GM18502 (cell line): ENCODE measurements around the gene SIX6.
"Not testable (repeated sequence)": the region's sequence is repeated elsewhere in the genome, so short reads cannot be mapped to it uniquely, and the experiment has no call there.

Experiments
- ATAC-seq: cut with Tn5 transposase; IDR thresholded peaks from one replicate; pipeline ENCODE4 v1.9.1; 2021; ENCODE audit warnings: mild to moderate bottlenecking; ENCODE audit not compliant: unreplicated experiment, poor library complexity

SIX6 gene

GRCh38 chr14:60508707-60509437 lies at the start of gene SIX6:
Gene SIX6 (plus strand): TSS chr14:60509146. CDS start chr14:60509399, 253 bp downstream.
- ATAC-seq = no peak

GRCh38 chr14:60480248-60480647 lies 28.7 kb upstream of the SIX6 start:
- ATAC-seq = not testable (repeated sequence)

DNA sequence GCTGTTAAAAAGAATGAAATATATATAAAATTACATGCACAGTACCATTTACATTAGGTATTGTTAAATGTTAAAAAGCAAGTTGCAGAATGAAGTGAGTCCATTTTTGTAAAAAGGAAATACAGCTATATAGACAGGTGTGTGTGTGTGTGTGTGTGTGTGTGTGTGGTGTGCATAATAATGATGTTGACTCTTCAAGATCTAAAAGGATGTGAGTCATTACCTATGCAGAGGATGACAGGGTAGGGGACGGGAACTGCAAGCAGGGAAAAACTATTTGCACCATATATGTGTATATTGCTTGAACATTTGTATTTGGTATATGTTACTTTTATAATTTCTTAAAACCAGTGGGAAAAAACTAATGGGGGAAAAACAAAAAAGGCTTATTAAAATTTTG lies 26.2 kb upstream of the SIX6 start:
- no peak for ATAC-seq

GRCh38 chr14:60485057-60485597 lies 23.8 kb upstream of the SIX6 start:
- no peak for ATAC-seq

DNA sequence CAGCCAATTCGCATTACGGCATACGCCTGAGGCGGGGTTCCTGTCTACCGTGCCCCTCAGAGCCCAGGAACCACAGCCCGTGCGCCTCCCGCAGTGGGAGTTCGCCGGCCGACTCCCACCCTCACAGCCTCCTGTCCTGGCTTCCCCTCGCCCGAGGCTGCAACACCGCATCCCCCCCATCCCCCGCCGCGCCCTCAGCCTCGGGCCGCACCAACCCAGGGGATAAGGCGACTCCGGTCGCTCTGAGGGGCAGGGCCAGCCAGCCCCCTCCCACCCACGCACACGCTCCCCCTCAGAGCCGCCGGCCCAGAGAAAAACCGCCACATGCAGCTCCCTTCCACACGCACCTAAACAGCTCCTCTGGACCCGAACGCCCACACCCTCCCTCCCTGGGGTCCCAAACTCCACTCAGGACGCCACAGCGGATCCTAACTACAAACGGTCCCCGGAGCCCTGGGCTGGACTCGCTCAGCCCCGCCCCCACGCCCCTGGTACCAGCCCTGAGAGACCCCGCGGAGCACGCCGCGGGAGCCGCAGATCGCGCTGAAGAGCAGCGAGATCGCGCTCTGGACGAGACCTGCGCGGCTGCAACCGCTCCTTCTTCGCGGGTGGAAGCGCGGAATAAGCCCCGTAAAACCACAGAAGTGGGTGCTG lies 23.2 kb upstream of the SIX6 start, which contains the start of gene C14orf39:
Gene C14orf39, minus strand, starts transcription at position 466 of the 654 bp plus-strand sequence. CDS start 985 bp downstream, outside the sequence.
- no peak for ATAC-seq

DNA sequence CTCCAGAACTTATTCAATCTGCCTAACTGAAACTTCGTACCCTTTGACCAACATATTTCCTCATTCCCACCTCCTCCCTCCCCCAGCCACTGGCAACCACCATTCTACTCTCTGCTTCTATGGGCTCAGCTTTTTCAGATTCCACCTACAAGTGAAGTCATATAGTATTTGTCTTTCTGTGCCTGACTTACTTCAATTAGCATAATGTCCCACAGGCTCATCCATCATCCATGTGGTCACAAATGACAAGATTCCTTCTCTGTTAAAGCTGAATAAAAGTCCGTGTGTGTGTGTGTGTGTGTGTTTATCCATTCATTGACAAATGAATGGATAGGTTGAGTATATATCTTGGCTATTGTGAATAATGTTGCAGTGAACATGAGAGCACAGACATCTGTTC lies 21.7 kb upstream of the SIX6 start:
- ATAC-seq = no peak

GRCh38 chr14:60488175-60488574 lies 20.8 kb upstream of the SIX6 start:
- no peak for ATAC-seq

DNA sequence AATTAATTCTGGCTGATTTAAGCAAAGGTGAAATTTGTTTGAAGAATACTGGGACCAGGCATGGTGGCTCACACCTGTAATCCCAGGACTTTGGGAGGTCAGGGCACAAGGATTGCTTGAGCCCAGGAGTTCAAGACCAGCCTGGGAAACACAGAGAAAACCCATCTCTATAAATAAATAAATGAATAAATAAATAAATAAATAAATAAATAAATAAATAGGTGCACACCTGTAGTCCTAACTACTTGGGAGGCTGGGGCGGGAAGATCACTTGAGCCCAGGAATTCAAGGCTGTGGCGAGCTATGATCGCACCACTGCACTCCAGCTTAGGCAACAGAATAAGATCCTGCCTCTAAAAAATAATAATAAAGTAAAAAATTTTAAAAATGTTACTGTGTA lies 18.7 kb upstream of the SIX6 start:
- ATAC-seq = no peak

DNA sequence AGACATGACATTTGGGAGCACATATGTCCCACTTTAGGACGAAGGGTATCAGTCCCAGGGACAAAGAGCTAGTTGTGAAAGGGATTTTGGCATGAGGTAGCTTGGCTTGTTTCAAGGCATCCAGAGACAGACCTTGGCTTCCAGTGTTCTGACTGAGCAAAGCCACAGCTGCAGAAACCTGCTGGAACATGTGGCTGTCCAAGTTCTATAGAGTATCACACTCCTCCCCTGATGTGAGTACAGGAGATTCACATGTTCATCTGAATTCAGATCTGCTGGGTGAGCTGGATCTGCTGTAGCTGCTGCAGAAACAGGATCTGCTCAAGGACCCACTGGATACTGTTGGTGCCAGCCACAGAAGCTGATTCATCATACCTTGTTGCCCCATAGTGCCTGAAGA lies 13.0 kb upstream of the SIX6 start:
- no peak for ATAC-seq

GRCh38 chr14:60502541-60502940 lies 6.4 kb upstream of the SIX6 start:
- no peak for ATAC-seq

- ATAC-seq = no peak
These were observed 3.5 kb upstream of the SIX6 start for GRCh38 chr14:60505448-60505847.

- no peak for ATAC-seq
These were observed 2.9 kb upstream of the SIX6 start for GRCh38 chr14:60506010-60506409.

DNA sequence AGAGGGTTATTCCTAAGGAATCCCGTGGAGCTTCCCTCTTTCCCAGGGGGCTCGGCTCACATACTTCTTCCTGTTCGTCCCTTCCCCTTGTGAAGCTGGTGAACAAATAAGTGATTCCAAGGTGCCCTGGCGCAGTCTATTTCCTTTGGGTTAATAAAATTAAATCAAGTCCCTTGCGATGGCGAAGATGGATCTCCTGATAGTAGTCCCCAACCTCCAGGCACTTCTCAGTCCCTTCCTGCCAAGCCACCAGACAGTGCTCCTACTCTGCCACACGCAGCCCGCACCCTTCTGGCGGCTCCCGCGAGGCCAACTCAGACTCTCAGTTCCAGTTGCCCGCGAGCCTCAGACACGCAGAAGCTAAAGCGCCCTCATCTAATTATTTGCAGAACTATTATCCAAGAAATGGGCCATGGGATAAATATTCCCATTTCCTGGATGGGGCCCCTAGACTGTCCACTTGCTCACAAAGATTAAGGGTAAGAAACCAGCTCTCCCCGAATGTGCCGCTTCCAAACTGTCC lies 2.4 kb upstream of the SIX6 start:
- ATAC-seq = no peak

DNA sequence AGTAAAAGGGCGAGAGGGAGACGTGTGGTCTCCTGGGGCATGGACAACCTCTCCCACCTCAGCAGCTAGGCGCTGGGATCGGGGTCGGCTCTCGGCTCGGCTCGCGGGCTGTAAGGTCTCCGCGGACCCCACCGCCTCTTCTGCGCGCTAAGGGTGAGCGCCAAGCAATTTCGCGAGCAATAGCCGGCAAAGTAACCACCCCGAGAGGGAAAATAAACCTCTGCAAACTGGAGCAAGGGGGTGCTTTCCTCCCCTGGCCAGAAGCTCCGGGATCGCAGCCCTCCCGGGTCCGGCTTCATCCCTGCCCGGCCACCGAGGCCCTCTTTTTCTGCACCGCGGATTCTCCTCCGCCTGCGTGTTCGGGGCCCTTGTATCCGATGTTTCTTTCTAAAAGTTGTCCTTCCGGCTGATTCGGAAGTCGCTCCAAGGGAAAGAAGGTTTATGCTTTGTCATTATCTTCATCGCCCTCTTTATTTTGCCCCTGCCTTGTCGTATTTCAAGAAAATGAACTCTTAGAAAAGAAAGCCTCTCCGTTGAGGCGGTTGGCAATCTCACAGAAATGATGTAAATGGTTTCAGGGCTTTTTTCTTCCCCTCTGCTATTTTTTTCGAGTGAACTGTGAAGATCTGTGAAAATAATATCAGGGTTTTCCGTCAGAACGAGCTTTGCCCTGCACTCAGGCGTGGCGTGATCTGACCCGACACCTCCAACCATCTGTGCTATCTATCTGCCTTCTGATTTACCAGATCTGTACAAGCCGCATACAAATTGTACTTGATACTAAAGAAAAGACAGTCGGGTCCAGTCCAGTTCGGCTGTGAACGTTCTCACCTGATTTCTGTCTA lies 1.7 kb upstream of the SIX6 start:
- no peak for ATAC-seq

- ATAC-seq = no peak
These were observed 611 bp upstream of the SIX6 start for GRCh38 chr14:60508363-60508706.

DNA sequence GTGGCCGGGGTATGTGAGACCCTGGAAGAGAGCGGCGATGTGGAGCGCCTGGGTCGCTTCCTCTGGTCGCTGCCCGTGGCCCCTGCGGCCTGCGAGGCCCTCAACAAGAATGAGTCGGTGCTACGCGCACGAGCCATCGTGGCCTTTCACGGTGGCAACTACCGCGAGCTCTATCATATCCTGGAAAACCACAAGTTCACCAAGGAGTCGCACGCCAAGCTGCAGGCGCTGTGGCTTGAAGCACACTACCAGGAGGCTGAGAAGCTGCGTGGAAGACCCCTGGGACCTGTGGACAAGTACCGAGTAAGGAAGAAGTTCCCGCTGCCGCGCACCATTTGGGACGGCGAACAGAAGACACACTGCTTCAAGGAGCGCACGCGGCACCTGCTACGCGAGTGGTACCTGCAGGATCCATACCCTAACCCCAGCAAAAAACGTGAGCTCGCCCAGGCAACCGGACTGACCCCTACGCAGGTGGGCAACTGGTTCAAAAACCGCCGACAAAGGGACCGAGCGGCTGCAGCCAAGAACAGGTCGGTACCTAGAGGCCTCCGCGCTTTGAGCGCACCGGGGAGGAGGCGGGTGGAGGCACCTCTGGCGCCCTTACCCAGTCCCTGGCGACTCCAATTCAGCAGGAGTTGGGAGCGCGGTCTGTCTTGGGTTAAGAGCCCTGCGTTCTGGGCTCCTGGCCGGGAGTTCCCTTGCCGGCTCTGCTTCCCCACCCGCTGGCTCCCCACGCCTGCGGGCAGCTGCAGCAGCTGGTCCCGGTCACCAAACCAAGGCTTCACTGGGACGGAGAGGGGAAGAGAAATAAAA lies 700 bp downstream of the SIX6 start:
- no peak for ATAC-seq

DNA sequence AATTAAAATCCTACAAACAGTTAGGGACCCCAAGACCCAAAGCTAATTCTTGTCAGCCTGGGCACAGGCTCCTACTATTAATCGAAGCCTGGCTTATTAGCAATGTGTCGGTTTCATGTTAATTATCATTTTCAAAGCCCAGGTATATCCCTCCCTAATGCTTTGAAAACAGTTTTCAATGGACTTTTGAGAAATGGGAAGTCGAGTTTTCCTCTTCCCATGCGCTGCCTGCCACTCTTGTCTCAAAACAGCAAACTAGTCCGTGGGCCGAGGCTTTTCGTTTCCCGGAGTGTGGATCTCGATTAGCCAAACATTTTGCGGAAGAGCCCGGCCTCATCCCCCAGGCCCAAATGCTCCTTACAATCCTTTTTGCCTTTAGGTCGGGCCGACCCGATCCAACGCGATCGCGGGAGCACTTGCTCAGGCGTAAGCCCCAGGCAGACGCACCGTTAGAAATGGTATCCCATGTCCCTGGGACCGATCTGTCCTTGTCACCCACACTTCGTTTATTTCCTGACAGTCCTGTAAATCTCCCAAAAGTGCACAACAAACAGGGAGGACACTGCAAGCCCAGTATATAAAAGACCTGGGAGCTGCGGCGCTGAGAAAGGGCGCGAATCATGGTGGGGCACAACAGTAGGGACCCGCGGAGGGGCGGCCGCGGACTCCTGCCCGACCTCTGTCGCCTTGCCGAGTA lies 1.5 kb downstream of the SIX6 start:
- no peak for ATAC-seq

DNA sequence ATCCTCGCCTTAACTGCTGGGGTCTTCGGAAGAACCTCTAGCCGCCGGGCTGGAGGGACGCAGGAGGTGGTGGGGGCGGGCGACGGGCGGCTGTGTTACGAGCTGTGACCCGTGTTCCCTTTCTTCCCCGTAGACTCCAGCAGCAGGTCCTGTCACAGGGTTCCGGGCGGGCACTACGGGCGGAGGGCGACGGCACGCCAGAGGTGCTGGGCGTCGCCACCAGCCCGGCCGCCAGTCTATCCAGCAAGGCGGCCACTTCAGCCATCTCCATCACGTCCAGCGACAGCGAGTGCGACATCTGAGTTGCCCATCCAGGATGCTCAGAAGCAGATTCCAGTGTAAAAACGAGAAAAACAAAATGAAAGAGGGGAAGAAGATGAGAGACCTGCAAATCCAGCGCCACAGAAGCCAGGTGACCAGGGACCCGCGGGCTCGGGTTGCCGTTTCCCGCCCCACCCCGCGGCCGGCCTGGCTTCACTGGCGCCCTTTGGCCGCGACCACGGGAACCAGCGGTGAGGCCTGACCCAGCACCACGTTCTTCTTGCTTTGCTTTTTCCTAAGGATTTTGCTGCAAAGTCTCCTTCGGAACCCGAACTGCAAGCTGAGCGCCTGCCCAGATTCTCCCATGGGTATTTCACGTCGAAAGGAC lies 2.1 kb downstream of the SIX6 start:
- ATAC-seq = no peak

DNA sequence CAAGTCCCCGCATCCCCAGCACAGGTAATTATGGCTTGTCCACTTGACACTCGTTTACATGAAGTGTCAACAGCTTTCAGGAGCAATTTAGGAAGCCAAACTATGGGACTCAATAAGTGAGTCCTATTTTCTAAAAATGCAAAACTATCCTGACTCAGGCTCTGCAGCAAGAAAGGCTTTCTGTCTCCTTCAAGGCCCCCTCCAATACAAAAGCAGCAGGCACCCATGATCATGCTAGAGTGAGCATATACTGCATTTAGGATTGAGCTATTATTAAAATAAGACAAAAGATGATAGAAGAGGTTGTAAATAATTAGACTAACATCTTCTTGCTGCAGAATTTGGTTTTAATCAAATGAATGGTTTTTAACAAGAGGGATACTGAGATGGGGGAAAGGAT lies 3.2 kb downstream of the SIX6 start:
- no peak for ATAC-seq
